PC-3 (cell line): ENCODE measurements around the gene GALNS.

Source experiments
- EZH2 ChIP-seq: fragments of 300-600 bp; sonication (generic); IDR thresholded peaks from one replicate; pipeline ENCODE4 v1.6.1; 2017; ENCODE audit warnings: antibody characterized with exemption, mild to moderate bottlenecking, low read length; ENCODE audit not compliant: unreplicated experiment
- TF ChIP-seq, protein P1 (sequence below): fragments of 300-600 bp; sonication (generic); conservative IDR thresholded peaks from 2 replicates; pipeline ENCODE4 v1.5.1; 2017; ENCODE audit warnings: antibody characterized with exemption, low read depth, mild to moderate bottlenecking, low read length

GRCh38 chr16:88835383-88835782 lies 21.4 kb downstream of the GALNS start:
- TF ChIP-seq, protein P1, sequence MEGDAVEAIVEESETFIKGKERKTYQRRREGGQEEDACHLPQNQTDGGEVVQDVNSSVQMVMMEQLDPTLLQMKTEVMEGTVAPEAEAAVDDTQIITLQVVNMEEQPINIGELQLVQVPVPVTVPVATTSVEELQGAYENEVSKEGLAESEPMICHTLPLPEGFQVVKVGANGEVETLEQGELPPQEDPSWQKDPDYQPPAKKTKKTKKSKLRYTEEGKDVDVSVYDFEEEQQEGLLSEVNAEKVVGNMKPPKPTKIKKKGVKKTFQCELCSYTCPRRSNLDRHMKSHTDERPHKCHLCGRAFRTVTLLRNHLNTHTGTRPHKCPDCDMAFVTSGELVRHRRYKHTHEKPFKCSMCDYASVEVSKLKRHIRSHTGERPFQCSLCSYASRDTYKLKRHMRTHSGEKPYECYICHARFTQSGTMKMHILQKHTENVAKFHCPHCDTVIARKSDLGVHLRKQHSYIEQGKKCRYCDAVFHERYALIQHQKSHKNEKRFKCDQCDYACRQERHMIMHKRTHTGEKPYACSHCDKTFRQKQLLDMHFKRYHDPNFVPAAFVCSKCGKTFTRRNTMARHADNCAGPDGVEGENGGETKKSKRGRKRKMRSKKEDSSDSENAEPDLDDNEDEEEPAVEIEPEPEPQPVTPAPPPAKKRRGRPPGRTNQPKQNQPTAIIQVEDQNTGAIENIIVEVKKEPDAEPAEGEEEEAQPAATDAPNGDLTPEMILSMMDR, result no peak
- TF ChIP-seq EZH2, result no peak
